Endometrium (tissue), 2 donors: ENCODE data around the gene VPS13C.
"Not testable (repeated sequence)": the region's sequence is repeated elsewhere in the genome, so short reads cannot be mapped to it uniquely, and the experiment has no call there.

Experiments used
- FAIRE-seq: peaks from 2 replicates; lab custom pipeline; 2012; peaks lifted over from hg19 to GRCh38; lab: Jason Lieb, UNC
- donor health status: control.
- donor health status: control.

Gene VPS13C

GRCh38 chr15:62075595-62076277, 15.5 kb upstream of the VPS13C start:
- no peak for FAIRE-seq

DNA sequence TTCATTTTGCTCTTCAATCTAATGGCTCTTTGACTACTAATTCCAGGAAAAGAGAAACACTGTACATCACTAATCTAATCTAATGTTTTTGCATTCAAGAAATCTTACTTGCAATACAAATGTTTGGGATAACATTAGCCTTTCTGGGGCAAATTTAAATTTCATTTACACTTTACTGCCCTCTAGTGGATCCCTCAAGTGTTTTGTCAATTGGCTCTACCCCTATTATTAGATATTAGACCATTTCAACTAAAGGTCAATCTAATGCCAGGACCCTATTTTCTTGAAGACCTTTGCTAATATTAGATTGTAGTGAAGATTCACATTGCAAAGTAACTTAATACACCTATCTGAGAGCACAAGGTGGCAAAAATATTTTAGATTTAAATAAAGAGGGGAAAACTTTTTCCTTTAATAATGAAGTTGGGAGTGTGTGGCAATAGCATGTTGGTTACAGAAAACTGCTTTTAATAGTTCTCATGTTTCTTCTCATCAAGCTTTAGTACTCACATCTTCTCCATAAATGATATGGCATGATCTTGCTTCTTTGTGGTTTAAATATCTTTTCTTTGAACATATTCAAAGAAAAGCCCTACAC, 11.6 kb upstream of the VPS13C start:
- FAIRE-seq = peak; percentile 68

- FAIRE-seq = no peak
These were observed 9.3 kb upstream of the VPS13C start for GRCh38 chr15:62069551-62069950.

DNA sequence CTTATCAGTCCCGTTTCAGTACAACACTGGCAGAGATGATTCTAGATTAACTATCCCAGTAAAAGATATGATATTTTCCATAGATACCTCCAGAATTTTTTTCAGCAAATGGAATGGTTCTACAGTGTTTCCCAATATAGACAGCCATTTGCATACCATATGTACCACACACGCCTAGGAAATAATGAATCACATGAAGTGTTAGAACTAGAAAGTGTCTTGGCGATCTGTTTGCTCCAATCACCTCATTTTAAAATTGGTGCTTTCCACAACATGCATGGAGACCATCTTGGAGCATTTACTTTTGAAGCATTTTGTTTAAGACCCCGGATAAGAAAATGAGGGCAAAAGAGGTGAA, 8.5 kb upstream of the VPS13C start:
- FAIRE-seq = no peak

- FAIRE-seq = no peak
These were observed 8.0 kb upstream of the VPS13C start for GRCh38 chr15:62068071-62068809.

GRCh38 chr15:62067448-62068044, 7.3 kb upstream of the VPS13C start:
- no peak for FAIRE-seq

DNA sequence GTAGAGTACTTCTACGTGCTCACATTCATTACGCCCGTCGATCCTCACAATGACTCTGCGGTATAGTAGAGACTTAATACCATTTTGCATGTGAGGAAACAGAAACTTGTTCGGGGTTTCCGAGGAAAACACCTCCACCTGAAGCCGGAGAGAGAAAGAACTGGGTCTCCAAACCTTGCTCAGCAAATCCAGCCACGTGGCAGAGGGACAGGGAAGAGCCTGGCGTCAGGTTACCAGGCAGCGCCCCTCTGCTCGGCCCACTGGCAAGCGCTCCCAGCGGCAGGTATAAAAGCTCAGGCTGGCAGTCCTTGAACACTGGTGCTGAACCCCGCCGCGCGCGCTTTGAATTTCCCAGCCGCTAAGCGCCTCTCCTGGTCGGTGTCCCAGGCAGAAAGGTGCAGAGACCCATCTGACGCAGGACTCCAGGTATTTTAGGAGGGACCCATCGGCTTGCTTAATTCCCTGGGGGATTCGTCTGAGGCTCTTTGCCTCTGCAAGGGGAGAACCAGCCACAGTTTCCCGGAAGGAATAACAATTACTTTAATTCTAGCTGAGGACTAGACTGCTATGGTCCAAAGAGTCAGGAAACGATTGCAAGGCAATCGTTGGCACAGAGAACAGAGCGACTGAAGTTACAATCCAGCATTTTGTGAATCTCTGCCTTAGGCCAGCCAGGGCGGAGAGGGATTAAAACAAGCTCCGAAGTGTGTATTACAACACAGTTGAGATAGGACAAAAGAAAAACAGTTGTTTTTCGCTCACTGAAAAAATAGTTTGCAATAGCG, 6.6 kb upstream of the VPS13C start, which contains the start of gene C2CD4A:
TSS of gene C2CD4A (plus strand) at position 315 of the 785 bp plus-strand sequence. CDS start 637 bp downstream, outside the sequence.
- FAIRE-seq = no peak

GRCh38 chr15:62063825-62064635, 3.8 kb upstream of the VPS13C start:
- FAIRE-seq = no peak

- no peak for FAIRE-seq
These were observed 641 bp upstream of the VPS13C start for GRCh38 chr15:62060896-62061280.

DNA sequence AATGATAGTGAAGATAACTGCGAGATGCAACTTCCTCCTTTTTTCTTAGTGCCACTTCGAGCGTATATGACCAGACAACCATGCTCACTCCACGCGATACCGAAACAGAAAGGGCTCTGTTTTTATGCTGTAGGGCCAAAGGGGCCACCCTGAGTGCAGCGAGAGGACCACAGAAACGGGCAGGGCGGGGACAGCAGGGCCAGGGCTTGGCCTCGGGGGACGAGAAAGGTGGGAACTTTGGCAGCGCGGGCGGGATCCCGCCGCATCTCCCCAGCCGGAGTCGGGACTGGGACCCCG, 483 bp downstream of the VPS13C start:
- FAIRE-seq = no peak

DNA sequence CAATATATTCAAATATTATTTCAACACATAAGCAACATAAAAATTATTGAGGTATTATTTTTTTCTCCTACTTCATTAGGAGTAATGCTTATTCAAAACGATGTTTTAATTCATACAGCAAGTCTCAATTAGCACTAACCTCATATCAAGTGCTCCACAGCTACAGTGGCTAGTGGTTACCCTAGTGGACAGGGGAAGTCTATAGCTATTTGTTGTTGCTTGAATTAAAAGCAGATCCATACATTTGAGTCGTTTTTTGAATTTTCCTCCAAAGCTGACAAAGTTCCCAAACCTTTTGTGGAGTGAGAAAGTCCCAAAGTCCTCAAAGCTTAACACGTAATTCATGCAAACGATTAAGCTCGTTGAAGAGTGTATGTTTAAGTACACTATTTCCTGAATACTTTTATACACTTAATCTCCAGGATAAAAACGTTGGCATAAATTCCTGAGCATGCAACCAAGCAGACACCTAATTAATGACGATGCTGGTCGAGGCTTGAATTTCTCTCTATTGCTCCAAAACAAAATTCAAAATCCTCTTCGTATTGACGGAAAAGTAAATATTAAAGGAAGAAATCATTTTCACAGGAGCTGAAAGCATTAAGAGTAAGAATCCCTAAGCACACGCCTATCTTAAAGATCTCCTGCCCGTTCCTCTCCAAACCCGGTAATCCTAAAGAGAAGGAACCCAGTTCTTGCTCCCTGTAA, 985 bp downstream of the VPS13C start:
- no peak for FAIRE-seq

DNA sequence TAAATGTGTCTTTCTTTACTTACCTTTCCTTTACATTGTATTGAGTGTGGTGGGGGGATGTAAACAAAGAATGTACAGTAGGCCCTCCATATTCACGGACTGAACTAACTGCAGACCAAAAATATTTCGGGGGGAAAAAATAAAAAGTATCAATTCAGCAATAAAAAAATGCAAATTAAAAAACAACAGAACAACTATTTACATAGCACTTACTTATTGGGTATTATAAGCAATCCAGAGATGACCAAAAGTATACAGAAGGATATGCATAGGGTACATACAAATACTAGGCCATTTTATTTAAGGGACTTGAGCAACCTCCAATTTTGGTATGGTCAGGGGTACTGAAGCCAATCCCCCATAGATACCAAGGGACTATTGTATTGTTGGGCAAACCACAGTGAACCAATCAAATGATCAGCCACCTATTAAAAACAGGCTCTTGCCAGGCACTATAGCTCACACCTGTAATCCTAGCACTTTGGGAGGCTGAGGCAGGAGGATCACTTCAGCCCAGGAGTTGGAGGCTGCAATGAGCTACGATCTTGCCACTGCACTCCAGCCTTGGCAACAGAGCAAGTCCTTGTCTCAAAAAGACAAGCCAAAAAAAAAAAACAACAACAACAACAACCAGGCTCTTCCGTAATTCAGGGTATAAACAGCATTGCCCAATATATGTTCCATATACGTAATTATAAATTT, 1.8 kb downstream of the VPS13C start:
- no peak for FAIRE-seq

DNA sequence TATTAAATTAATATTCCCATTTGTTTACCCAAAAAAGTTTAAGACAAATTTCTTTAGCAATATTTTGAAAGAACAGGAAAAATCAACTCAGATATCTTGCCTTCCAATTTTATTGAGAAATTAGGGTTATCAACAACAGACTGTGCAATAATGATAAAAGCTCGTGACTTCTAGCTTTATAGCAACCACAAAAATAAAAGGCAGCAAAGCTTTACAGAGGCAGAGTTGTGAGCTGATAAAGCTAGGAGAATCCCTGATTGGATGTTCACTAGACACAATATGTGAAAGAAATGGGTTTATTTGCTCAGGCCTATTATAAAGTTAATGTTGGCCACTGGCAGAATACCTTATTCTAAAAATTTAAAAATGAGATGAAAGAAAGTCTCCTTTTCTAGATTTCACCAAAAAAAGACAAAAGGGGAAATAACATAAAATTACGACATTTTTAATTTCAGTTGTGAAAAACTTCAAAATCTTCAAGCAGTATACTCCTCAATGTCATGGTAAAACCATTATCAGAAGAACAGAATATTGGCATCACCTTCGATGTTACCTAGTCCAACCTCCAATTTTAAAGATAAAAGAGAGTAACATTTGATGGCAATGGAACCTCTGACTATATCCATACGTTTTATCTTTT, 2.8 kb downstream of the VPS13C start:
- no peak for FAIRE-seq

DNA sequence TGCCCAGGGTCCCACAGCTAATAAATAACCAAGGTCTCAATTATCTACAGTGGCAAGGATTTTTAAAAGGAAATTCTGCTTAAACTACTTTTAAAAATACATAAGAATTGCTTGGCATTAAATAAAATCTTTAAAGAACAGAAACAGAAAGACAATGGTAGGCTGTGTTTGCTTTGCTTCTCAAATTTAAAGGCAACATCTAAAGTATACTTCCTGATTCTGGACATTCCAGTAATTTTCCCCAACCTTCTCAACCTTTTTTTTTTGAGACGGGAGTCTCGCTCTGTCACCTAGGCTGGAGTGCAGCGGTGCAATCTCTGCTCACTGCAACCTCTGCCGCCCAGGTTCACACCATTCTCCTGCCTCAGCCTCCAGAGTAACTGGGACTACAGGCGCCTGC, 5.3 kb downstream of the VPS13C start:
- no peak for FAIRE-seq

DNA sequence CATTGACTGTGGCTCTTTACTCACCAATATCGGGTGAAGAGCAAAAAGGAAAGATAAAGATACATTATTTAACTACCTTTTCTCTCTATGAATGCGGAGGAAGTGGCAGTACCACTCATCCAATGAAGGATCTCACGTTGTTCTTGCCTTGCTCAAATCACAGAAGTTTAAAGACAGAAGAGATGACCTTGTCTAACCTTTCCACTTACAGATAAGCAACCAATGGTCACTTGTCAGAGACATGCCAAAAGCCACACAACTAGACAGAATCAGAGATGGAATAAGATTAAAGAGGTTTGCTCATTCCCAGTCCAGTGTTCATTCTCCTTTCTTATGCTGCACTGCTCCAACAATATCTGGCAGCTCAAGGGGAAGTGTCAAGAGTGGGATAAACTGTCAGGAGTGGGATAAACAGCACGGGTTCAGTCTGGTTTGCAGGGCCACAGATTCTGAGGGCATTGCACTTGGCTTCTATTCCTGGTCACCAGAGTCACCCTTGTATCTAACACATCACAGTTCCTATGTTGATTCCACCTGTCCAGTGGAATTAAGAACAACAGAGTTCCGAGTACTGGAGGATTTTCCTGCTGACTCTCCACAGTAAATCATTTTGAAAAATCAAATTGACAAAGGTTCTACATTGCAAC, 6.7 kb downstream of the VPS13C start:
- no peak for FAIRE-seq

DNA sequence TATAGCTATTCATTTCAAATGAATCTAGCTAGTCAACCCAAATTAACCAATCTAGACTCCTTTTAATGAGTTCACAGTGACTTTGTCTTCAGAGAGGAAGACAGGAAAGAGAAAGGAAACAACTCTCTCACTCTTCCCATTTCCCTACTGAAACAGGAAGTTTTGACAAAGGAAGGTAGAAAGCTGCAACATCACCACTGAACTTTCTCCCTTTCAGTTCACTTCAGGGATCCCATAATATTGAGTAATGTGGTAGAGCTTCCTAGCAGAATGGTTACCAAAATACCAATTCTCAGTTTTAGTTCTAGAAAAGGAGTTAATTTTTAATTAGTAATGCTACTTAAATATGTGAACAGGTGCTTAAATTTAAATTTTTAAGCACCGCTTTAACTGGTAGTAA, 7.5 kb downstream of the VPS13C start:
- FAIRE-seq = no peak

DNA sequence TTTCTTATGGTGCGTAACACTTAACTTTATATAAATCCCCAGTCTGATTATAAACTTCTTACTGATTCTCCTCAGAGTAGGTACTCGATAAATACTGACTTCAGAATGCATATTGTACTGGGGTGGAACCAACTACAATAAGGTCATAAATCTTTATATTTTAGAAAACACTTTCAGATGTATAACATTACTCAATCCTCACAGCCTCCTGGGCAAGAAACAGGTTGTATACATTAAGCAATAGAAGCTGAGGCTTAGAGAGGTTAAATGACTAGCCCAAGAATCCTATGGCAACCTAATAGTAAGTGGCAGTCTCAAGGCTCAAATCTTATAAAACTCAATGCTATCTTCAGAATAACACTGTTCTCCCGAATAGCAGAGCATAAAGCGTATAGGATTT, 9.1 kb downstream of the VPS13C start:
- no peak for FAIRE-seq

- FAIRE-seq = no peak
These were observed 10.1 kb downstream of the VPS13C start for GRCh38 chr15:62050115-62050514.

GRCh38 chr15:62048254-62048653, 12.0 kb downstream of the VPS13C start:
- FAIRE-seq = not testable (repeated sequence)
